ENCODE results near the gene RUSC1. TPM values are rescaled to one million over a fixed set of nuclear protein-coding genes. Genes with fewer than 3 reads are reported as not detected.

Gene RUSC1
- total RNA-seq, 1 donor from 2014 or later: 67.1 TPM

DNA sequence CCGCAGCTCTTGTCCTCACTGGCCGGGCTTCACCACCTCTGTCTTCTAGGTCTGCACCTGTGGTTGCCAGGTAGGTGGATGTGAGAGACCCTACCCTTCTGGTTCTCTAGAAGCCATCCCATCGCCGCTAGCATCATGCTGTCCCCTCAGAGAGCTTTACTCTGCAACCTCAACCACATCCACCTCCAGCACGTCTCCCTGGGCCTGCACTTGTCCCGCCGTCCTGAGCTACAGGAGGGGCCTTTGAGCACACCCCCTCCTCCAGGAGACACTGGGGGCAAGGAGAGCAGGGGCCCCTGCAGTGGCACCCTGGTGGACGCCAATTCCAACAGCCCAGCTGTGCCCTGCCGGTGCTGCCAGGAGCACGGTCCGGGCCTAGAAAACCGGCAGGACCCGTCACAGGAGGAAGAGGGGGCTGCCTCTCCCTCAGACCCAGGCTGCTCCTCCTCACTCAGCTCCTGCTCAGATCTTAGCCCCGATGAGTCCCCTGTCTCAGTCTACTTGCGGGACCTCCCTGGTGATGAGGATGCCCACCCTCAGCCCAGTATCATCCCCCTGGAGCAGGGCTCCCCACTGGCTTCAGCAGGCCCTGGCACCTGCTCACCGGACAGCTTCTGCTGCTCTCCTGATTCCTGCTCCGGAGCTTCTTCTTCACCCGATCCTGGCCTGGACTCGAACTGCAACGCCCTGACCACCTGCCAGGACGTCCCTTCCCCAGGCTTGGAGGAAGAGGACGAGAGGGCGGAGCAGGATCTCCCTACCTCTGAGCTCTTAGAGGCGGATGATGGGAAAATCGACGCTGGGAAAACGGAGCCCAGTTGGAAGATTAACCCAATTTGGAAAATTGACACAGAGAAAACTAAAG lies 1.2 kb downstream of the RUSC1 start:
- Mint-ChIP-seq H3K4me3 (ENCODE audit: unreplicated experiment) (peak overlapping the region; percentile 91), H3K9me3 (ENCODE audit: unreplicated experiment) (no peaks in the 10 kb centered on the region), H3K4me1 (ENCODE audit: unreplicated experiment) (peaks cover 50% of the 10 kb centered on the region), H3K27ac (ENCODE audit: unreplicated experiment) (peak overlapping the region; percentile 82), H3K36me3 (ENCODE audit: low read depth, unreplicated experiment) (peaks cover 28% of the 10 kb centered on the region), H3K27me3 (ENCODE audit: unreplicated experiment) (peaks cover 10% of the 10 kb centered on the region)
- peak; percentile 28 for DNase-seq (ENCODE audit: low spot score)
- TF ChIP-seq, protein P1, sequence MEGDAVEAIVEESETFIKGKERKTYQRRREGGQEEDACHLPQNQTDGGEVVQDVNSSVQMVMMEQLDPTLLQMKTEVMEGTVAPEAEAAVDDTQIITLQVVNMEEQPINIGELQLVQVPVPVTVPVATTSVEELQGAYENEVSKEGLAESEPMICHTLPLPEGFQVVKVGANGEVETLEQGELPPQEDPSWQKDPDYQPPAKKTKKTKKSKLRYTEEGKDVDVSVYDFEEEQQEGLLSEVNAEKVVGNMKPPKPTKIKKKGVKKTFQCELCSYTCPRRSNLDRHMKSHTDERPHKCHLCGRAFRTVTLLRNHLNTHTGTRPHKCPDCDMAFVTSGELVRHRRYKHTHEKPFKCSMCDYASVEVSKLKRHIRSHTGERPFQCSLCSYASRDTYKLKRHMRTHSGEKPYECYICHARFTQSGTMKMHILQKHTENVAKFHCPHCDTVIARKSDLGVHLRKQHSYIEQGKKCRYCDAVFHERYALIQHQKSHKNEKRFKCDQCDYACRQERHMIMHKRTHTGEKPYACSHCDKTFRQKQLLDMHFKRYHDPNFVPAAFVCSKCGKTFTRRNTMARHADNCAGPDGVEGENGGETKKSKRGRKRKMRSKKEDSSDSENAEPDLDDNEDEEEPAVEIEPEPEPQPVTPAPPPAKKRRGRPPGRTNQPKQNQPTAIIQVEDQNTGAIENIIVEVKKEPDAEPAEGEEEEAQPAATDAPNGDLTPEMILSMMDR (IDR thresholded peaks at IDR 0.05; ENCODE audit: unreplicated experiment): no peak

DNA sequence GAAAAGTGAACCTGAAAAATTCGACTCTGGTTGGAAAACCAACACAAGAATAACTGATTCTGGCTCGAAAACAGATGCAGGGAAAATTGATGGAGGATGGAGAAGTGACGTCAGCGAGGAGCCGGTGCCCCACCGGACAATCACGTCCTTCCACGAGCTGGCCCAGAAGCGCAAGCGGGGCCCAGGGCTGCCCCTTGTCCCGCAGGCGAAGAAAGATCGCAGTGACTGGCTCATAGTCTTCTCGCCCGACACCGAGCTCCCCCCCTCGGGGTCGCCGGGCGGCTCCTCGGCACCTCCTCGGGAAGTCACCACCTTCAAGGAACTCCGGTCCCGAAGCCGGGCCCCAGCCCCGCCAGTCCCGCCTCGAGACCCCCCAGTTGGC lies 1.9 kb downstream of the RUSC1 start:
- Mint-ChIP-seq H3K27ac (ENCODE audit: unreplicated experiment) (peak overlapping the region; percentile 74), H3K36me3 (ENCODE audit: low read depth, unreplicated experiment) (peaks cover 27% of the 10 kb centered on the region), H3K9me3 (ENCODE audit: unreplicated experiment) (no peaks in the 10 kb centered on the region), H3K27me3 (ENCODE audit: unreplicated experiment) (peaks cover 10% of the 10 kb centered on the region), H3K4me1 (ENCODE audit: unreplicated experiment) (peaks cover 50% of the 10 kb centered on the region), H3K4me3 (ENCODE audit: unreplicated experiment) (peak overlapping the region; percentile 91)
- TF ChIP-seq, protein P1 (IDR thresholded peaks at IDR 0.05; ENCODE audit: unreplicated experiment): no peak
- DNase-seq (ENCODE audit: low spot score): peak; percentile 47

DNA sequence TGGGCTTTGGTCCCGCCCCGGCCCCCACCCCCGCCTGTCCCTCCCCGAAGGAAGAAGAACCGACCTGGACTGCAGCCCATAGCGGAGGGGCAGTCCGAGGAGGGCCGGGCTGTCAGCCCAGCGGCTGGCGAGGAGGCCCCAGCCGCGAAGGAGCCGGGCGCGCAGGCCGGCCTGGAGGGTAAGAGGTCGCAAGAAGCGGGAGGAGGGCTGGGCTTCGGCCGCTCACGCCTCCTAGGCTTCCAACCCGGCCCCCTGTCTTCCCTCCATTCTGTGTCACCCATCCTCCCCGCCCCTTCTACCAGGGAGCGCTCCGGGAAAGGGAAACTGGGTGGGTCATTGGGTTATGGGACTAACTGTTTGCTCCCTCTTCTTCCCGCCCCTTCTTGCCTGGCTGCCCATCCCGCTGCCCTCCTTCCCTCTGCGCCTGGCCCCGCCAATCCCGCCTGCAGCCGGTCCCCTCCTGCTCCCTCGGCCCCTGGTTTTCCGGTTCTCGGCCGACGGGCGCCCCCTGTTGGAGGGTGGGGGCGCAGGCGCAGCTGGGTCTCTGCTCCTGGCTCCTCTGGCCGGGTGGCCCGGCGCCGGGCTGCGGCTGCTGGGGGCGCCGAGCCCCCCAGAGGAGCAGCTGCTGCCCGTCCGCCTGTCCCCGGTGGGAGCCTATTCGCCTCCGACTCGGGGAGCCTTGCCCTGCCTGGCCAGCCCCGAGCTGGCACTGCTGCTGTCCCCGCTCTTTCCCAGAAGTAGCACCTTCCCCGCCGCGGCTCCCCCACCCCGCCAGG lies 2.4 kb downstream of the RUSC1 start:
- Mint-ChIP-seq H3K36me3 (ENCODE audit: low read depth, unreplicated experiment) (peaks cover 22% of the 10 kb centered on the region), H3K4me1 (ENCODE audit: unreplicated experiment) (peaks cover 44% of the 10 kb centered on the region), H3K9me3 (ENCODE audit: unreplicated experiment) (no peaks in the 10 kb centered on the region), H3K27me3 (ENCODE audit: unreplicated experiment) (peaks cover 10% of the 10 kb centered on the region), H3K4me3 (ENCODE audit: unreplicated experiment) (peak overlapping the region; percentile 95), H3K27ac (ENCODE audit: unreplicated experiment) (no peak overlapping the region)
- DNase-seq (ENCODE audit: low spot score): peak; percentile 99
- TF ChIP-seq, protein P1 (IDR thresholded peaks at IDR 0.05; ENCODE audit: unreplicated experiment): peak; percentile 97

DNA sequence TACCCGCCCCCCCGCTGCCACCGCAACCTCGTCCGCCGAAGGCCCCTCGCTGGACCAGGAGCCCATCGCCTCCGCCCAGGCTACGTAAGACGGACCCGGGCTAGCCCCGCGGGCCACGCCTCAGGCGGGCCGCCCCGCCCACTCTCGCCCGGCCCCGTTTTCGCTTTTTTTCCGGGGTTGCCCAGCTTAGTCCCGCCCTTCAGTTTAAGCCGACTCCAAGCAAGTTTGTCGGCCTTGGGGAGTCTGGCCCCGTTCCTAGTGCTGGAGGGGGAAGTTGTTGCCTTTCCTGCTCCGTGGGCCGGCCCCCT lies 3.0 kb downstream of the RUSC1 start:
- TF ChIP-seq, protein P1 (IDR thresholded peaks at IDR 0.05; ENCODE audit: unreplicated experiment): no peak
- Mint-ChIP-seq H3K27me3 (ENCODE audit: unreplicated experiment) (peaks cover 10% of the 10 kb centered on the region), H3K4me1 (ENCODE audit: unreplicated experiment) (peaks cover 39% of the 10 kb centered on the region), H3K4me3 (ENCODE audit: unreplicated experiment) (peak overlapping the region; percentile 95), H3K27ac (ENCODE audit: unreplicated experiment) (peak overlapping the region; percentile 30), H3K36me3 (ENCODE audit: low read depth, unreplicated experiment) (peaks cover 16% of the 10 kb centered on the region), H3K9me3 (ENCODE audit: unreplicated experiment) (no peaks in the 10 kb centered on the region)
- DNase-seq (ENCODE audit: low spot score): peak; percentile 84
